ENCODE measurements around the gene DNPEP. TPM values are rescaled to one million over a fixed set of nuclear protein-coding genes. Genes with fewer than 3 reads are reported as not detected.
A peak's percentile ranks its signal among the peaks of the same experiment; 100 is the strongest.

Gene DNPEP
- total and polyA plus RNA-seq, 2 of the 4 experiments (the other 2 are of a cell fraction), result 74.2 to 89.4 TPM

- no peak for DNase-seq
- H4K20me1 ChIP-seq (ENCODE audit: insufficient read depth, low read length), result no peaks in the 10 kb centered on the region
- no peaks in the 10 kb centered on the region for H3K27me3 ChIP-seq (ENCODE audit: control insufficient read depth, insufficient read depth, low read length)
- H4K91ac ChIP-seq (ENCODE audit: insufficient read depth, low read depth, low read length), result no peak overlapping the region
- no peak overlapping the region for H4K8ac ChIP-seq (ENCODE audit: low read depth in 2 of 2, low read length in 2 of 2)
- intact Hi-C loops (cut with micrococcal nuclease), result loop anchor here (5.0 kb wide), 1 partner anchor 208 kb away; the partner anchor contains the start of genes CNPPD1 and RETREG2
- dilution Hi-C loops (cut with HindIII; ENCODE audit: low sequenced_read_pairs, unreplicated experiment), result no loop called here
- H3K79me1 ChIP-seq (ENCODE audit: low read depth in 1 of 2, low read length in 2 of 2), result peaks cover 15 to 22% of the 10 kb centered on the region in 2 experiments
- H3K9ac ChIP-seq (ENCODE audit: low read depth, low read length), result no peak overlapping the region
- 55% methylated on average over 2 of the region's 2 CpGs; no CpG with 5 or more reads in 1 of the 2 experiments for WGBS, 2 experiments (ENCODE audit: extremely low coverage in 2 of 2, insufficient read length in 1 of 2)
- peaks cover 50% of the 10 kb centered on the region for H3K36me3 ChIP-seq (ENCODE audit: control insufficient read depth, insufficient read depth, low read length)
- H3K4me2 ChIP-seq (ENCODE audit: low read depth, low read length), result no peak overlapping the region; the same call in 1 of the 2 replicates
- no peak overlapping the region for H2BK15ac ChIP-seq (ENCODE audit: low read depth, low read length)
- no peak overlapping the region for H2BK5ac ChIP-seq (ENCODE audit: low read depth, low read length, poor library complexity, severe bottlenecking)
- no peak overlapping the region for H2AK9ac ChIP-seq (replicated peaks; ENCODE audit: low read depth, low read length, poor library complexity)
- ChIA-PET CTCF (no interaction called here), POLR2A (ENCODE audit: unreplicated experiment) (no interaction called here)
- H3K23ac ChIP-seq (ENCODE audit: low read depth, low read length), result no peak overlapping the region
- peak overlapping the region; percentile 85 for H3K27ac ChIP-seq (ENCODE audit: insufficient read depth, low read length)
- no peak overlapping the region for H2AFZ ChIP-seq (replicated peaks; ENCODE audit: low read length, poor library complexity)
- H3K14ac ChIP-seq (replicated peaks; ENCODE audit: low read depth, low read length), result no peak overlapping the region
- peaks cover 14% of the 10 kb centered on the region for H3K9me1 ChIP-seq (ENCODE audit: insufficient read depth, low read length)
- H3K56ac ChIP-seq (ENCODE audit: extremely low read depth, insufficient read depth, low read length), result no peak overlapping the region
- H3K18ac ChIP-seq (ENCODE audit: low read depth, low read length), result no peak overlapping the region; the same call in 1 of the 2 replicates
- in situ Hi-C loops (cut with MboI; ENCODE audit: low sequenced_read_pairs), result no loop called here
- no peak overlapping the region for H2BK20ac ChIP-seq (ENCODE audit: low read depth, low read length)
- TF ChIP-seq MXI1 (IDR thresholded peaks at IDR 0.05; ENCODE audit: borderline replicate concordance, low read depth, low read length), result no peak
- TF ChIP-seq POLR2A (IDR thresholded peaks at IDR 0.05; ENCODE audit: low read depth, low read length), result no peak
- TF ChIP-seq BHLHE40 (IDR thresholded peaks at IDR 0.05; ENCODE audit: low read depth, low read length), result no peak
- TF ChIP-seq RAD21 (IDR thresholded peaks at IDR 0.05; ENCODE audit: low read length), result no peak
- no peak for TF ChIP-seq SMC3 (IDR thresholded peaks at IDR 0.05; ENCODE audit: low read depth, low read length)
- no peak for TF ChIP-seq FOS (IDR thresholded peaks at IDR 0.05; ENCODE audit: low read depth, low read length)
- TF ChIP-seq NFE2L2 (IDR thresholded peaks at IDR 0.05; ENCODE audit: low read depth, low read length), result no peak
- TF ChIP-seq USF2 (IDR thresholded peaks at IDR 0.05; ENCODE audit: low read depth, low read length), result no peak
- TF ChIP-seq MAZ (IDR thresholded peaks at IDR 0.05; ENCODE audit: borderline replicate concordance, low read depth, low read length), result no peak
- TF ChIP-seq MAFK (IDR thresholded peaks at IDR 0.05; ENCODE audit: low read depth, low read length), result no peak
- no peak for TF ChIP-seq RCOR1 (IDR thresholded peaks at IDR 0.05; ENCODE audit: insufficient replicate concordance, low read length)
- no peak for TF ChIP-seq RFX5 (IDR thresholded peaks at IDR 0.05; ENCODE audit: low read depth, low read length)
- no peak for TF ChIP-seq CEBPB (IDR thresholded peaks at IDR 0.05; ENCODE audit: low read depth, low read length)
- TF ChIP-seq CHD1 (IDR thresholded peaks at IDR 0.05; ENCODE audit: low read depth, low read length), result no peak
- no peak for TF ChIP-seq ELK1 (IDR thresholded peaks at IDR 0.05; ENCODE audit: borderline replicate concordance, low read depth, low read length)
- no peak for TF ChIP-seq CTCF (conservative IDR thresholded peaks at IDR 0.05; ENCODE audit: low read depth, low read length)
- no peak overlapping the region for H3K4ac ChIP-seq (ENCODE audit: low read depth, low read length)
- ATAC-seq (ENCODE audit: low read depth), result no peak
- peaks cover 28% of the 10 kb centered on the region for H3K4me1 ChIP-seq (ENCODE audit: control insufficient read depth, insufficient read depth, low read length)
- no TSS peak for BruUV-seq (replicated peaks)
- H3K9me3 ChIP-seq (ENCODE audit: control insufficient read depth, insufficient read depth, low read length), result no peaks in the 10 kb centered on the region
- no peak overlapping the region for H2BK120ac ChIP-seq (ENCODE audit: low read depth, low read length)
- H2AK5ac ChIP-seq (ENCODE audit: low read depth, low read length), result no peak overlapping the region
- no peak overlapping the region for H3K4me3 ChIP-seq (ENCODE audit: insufficient read depth, low read depth, low read length)
- H4K5ac ChIP-seq (ENCODE audit: low read depth, low read length), result no peak overlapping the region; the same call in 1 of the 2 replicates
These were observed 2.9 kb downstream of the DNPEP start for GRCh38 chr2:219384859-219385258.

Measured in IMR-90 (cell line).